Mesothelial cell of epicardium (in vitro differentiated cells): Measurements from ENCODE around the gene AUP1. TPM values are rescaled to one million over a fixed set of nuclear protein-coding genes. Genes with fewer than 3 reads are reported as not detected.
A peak's percentile ranks its signal among the peaks of the same experiment; 100 is the strongest.

Experiments used
- DNase-seq, 2 experiments: peaks; one replicate each; pipeline ENCODE4 v3.0.0; 2021; ENCODE audit warnings: low spot score in 2 of 2; ENCODE audit not compliant: unreplicated experiment in 2 of 2
- H3K27ac Mint-ChIP-seq: 2 replicates; pipeline ENCODE4 v1.8.0; 2021; ENCODE audit warnings: mixed read lengths
- H3K27me3 Mint-ChIP-seq: 2 replicates; pipeline ENCODE4 v1.8.0; 2021; ENCODE audit warnings: low read depth, mixed read lengths
- H3K36me3 Mint-ChIP-seq: 2 replicates; pipeline ENCODE4 v1.8.0; 2021; ENCODE audit warnings: mixed read lengths
- H3K4me1 Mint-ChIP-seq: 2 replicates; pipeline ENCODE4 v1.8.0; 2021; ENCODE audit warnings: mixed read lengths
- H3K4me3 Mint-ChIP-seq: 2 replicates; pipeline ENCODE4 v1.8.0; 2021; ENCODE audit warnings: mild to moderate bottlenecking, moderate library complexity, mixed read lengths
- H3K9me3 Mint-ChIP-seq: 2 replicates; pipeline ENCODE4 v1.8.0; 2021; ENCODE audit warnings: mixed read lengths
- total RNA-seq: library from RNA; stranded (reverse); gene quantifications from 3 replicates; pipeline ENCODE4 v1.2.1, GENCODE V29; 2021
- TF ChIP-seq, protein P1 (sequence below): fragments of 200-600 bp; sonication (generic); IDR thresholded peaks from one replicate; pipeline ENCODE4 v1.5.0; 2021; ENCODE audit warnings: antibody characterized with exemption; ENCODE audit not compliant: unreplicated experiment

The AUP1 gene
- total RNA-seq, 1 donor from 2014 or later, result 86.2 TPM

DNA sequence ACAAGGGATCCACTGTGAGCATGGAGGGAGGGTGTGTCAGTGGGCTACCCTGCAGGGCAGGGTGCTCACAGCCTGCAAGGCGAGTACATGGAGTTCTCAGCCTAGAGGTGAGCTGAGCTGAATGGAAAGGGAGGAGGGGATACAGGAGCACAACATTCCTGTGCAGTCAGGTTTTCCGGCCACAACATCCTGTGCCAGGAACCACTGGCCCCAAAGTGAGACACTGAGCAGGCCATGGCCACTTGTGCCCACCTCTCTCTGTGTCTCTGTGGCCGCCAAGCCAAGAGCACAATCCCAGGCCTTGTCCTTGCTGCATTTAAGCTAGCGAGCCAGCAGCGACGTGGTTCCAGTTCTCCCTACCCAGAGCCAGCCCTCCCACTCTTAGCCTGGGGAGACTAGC lies 31.1 kb upstream of the AUP1 start:
- no peak overlapping the region for H3K27ac Mint-ChIP-seq
- no peaks in the 10 kb centered on the region for H3K9me3 Mint-ChIP-seq
- peaks cover 40% of the 10 kb centered on the region for H3K27me3 Mint-ChIP-seq
- H3K4me1 Mint-ChIP-seq, result peaks cover 8% of the 10 kb centered on the region
- no peak for DNase-seq
- H3K36me3 Mint-ChIP-seq, result peaks cover 3% of the 10 kb centered on the region
- H3K4me3 Mint-ChIP-seq, result no peak overlapping the region
- TF ChIP-seq, protein P1, sequence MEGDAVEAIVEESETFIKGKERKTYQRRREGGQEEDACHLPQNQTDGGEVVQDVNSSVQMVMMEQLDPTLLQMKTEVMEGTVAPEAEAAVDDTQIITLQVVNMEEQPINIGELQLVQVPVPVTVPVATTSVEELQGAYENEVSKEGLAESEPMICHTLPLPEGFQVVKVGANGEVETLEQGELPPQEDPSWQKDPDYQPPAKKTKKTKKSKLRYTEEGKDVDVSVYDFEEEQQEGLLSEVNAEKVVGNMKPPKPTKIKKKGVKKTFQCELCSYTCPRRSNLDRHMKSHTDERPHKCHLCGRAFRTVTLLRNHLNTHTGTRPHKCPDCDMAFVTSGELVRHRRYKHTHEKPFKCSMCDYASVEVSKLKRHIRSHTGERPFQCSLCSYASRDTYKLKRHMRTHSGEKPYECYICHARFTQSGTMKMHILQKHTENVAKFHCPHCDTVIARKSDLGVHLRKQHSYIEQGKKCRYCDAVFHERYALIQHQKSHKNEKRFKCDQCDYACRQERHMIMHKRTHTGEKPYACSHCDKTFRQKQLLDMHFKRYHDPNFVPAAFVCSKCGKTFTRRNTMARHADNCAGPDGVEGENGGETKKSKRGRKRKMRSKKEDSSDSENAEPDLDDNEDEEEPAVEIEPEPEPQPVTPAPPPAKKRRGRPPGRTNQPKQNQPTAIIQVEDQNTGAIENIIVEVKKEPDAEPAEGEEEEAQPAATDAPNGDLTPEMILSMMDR, result no peak

DNA sequence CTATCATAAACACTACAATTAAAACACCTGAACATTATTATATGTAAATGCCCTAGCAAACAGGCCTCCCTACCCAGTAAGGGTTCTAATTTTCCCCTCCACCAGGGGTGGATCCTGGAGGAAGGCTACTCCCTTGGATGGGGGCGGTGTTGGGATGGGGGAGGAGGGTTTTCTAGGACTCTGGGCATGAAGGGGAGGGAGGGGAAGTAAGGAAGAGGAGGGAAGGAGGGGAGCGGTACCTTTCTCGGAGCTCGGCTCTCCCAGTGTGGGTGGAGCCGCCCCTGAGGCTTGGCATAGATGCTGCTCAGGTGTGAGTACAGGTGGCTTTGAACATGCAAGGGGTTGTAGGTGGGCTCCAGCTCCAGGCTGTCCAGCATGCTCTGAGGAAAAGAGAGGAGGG lies 30.4 kb upstream of the AUP1 start:
- Mint-ChIP-seq H3K4me1 (peaks cover 10% of the 10 kb centered on the region), H3K27me3 (peaks cover 45% of the 10 kb centered on the region), H3K36me3 (peaks cover 3% of the 10 kb centered on the region), H3K9me3 (no peaks in the 10 kb centered on the region), H3K4me3 (no peak overlapping the region), H3K27ac (no peak overlapping the region)
- no peak for DNase-seq
- TF ChIP-seq, protein P1, result no peak

DNA sequence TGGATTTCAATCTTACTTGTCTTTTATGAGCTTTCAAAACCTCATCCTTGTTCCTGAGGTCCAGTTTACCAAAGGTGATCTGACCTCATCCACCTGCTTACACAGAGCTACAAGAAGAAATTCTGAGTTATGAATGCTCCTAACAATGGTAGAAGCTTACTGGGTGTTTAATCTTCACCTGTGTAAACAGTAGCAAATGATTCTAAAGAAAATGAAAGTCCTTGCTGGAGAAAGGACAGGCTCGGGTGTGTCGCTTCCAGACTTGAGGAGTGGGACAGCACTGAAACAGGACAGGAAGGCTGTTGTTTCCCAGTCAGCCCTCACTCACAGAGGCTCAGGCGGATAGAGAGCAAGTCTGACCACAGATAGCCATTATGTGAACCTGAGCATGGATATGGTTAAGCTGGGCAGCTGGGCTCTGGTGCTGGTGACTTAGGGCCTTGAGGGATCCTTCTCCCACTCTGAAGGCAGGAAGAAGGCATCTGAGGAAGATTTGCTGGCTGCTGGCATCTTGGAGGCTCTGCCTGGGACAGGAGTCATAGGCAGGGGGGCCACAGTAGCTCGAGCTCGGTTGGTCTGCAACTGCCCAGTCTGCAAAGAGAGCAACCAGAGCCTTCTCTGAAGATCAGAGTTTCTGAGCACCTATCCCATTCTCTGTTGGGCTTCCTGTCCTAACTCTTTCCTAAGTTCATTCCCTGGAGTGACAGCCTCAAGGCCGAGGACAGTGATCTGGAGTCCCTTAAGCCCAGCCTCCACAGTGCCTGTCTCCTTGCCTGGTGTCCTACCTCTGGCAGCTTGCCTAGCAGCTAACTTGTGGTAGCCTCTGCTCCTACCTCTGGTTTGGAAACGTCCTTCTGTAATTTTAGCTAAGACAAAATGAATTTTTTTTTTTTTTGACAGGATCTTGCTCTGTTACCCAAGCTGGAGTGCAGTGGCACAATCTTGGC lies 29.1 kb upstream of the AUP1 start:
- DNase-seq, result no peak
- TF ChIP-seq, protein P1, result no peak
- Mint-ChIP-seq H3K9me3 (no peaks in the 10 kb centered on the region), H3K4me1 (peaks cover 13% of the 10 kb centered on the region), H3K27ac (no peak overlapping the region), H3K36me3 (peaks cover 3% of the 10 kb centered on the region), H3K27me3 (peaks cover 42% of the 10 kb centered on the region), H3K4me3 (no peak overlapping the region)

DNA sequence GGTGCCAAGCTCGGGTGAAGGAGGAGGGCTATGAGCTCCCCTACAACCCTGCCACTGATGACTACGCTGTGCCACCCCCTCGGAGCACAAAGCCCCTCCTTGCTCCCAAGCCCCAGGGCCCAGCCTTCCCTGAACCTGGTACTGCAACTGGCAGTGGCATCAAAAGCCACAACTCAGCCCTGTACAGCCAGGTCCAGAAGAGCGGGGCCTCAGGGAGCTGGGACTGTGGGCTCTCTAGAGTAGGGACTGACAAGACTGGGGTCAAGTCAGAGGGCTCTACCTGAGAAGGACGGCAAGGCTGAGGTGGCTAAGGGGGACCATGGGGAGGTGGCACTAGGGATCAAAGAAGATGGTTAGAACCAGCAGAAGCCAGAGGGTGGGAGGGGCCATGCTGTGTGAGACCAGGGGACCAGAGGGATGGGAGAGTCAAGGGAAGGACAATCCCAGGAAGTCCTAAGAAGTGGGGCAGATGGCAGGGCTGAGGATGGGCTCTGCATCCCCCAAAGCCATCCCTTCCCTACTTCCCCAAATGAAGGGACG lies 27.4 kb upstream of the AUP1 start:
- TF ChIP-seq, protein P1, result no peak

DNA sequence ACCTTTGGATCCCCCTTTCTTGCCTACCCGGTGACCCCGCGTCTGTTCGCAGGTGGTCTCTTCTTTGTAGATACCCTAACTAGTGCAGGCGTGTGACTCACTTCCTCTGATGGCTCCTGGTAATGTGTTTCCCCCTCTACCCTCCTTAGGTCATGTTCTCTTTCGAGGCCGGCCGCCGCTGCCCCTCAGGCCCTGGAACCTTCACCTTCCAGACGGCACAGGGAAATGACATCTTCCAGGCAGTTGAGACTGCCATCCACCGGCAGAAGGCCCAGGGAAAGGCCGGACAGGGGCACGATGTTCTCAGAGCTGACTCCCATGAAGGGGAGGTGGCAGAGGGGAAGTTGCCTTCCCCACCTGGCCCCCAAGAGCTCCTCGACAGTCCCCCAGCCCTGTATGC lies 26.7 kb upstream of the AUP1 start:
- no peak for DNase-seq
- TF ChIP-seq, protein P1, result no peak
- H3K27me3 Mint-ChIP-seq, result peaks cover 30% of the 10 kb centered on the region
- peaks cover 21% of the 10 kb centered on the region for H3K4me1 Mint-ChIP-seq
- H3K9me3 Mint-ChIP-seq, result no peaks in the 10 kb centered on the region
- no peak overlapping the region for H3K27ac Mint-ChIP-seq
- H3K4me3 Mint-ChIP-seq, result peak overlapping the region; percentile 28
- peaks cover 3% of the 10 kb centered on the region for H3K36me3 Mint-ChIP-seq

More for the DNA sequence above, 27.4 kb upstream of the AUP1 start:
- Mint-ChIP-seq H3K4me1 (peaks cover 21% of the 10 kb centered on the region), H3K27ac (no peak overlapping the region), H3K4me3 (no peak overlapping the region), H3K36me3 (peaks cover 3% of the 10 kb centered on the region), H3K27me3 (peaks cover 36% of the 10 kb centered on the region), H3K9me3 (no peaks in the 10 kb centered on the region)
- no peak for DNase-seq
